ENCODE results near the gene CRIM1.

CRIM1 gene

DNA sequence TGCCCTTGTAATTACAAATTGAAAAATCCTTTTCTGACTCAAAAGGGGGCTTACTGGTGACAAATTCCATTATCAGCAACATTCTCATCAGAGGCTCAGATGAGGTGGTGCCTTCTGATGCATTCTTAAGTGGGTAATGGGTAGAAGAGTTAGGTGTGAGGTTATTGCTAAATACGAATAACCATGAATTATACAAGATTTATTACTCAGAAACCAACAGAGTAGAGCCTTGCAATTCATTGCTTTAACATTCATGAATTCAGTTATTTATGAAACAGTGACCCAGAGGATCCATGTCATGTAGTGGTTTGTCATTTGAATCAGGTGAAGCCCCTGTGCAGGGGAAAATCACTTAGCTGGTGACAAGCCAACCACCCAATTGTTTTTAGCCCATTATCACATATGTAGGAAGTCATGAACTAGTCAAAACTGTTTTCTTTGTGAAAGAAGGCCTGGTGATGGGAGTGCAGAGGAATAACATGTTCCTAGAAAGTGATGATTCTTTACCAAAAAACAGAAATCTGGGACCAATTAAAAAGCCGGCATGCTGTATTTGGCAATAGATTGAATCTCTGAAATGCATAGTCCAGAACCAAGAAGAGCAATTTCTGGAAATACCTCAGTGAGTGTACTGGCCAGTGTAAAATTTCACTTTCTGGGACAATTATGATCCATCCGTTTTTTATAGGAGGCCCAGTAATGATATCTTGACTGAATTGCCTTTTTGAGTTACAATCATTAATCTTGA is 70.2 kb downstream of the CRIM1 start:
- TF ChIP-seq, protein P1, sequence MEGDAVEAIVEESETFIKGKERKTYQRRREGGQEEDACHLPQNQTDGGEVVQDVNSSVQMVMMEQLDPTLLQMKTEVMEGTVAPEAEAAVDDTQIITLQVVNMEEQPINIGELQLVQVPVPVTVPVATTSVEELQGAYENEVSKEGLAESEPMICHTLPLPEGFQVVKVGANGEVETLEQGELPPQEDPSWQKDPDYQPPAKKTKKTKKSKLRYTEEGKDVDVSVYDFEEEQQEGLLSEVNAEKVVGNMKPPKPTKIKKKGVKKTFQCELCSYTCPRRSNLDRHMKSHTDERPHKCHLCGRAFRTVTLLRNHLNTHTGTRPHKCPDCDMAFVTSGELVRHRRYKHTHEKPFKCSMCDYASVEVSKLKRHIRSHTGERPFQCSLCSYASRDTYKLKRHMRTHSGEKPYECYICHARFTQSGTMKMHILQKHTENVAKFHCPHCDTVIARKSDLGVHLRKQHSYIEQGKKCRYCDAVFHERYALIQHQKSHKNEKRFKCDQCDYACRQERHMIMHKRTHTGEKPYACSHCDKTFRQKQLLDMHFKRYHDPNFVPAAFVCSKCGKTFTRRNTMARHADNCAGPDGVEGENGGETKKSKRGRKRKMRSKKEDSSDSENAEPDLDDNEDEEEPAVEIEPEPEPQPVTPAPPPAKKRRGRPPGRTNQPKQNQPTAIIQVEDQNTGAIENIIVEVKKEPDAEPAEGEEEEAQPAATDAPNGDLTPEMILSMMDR (IDR thresholded peaks at IDR 0.05; ENCODE audit: control insufficient read depth, insufficient read depth, low read depth, low read length, missing control alignments), result no peak
- DNase-seq (ENCODE audit: low read depth), result no peak
- no peak overlapping the region for H3K4me3 ChIP-seq (ENCODE audit: control insufficient read depth, low read depth, low read length)

DNA sequence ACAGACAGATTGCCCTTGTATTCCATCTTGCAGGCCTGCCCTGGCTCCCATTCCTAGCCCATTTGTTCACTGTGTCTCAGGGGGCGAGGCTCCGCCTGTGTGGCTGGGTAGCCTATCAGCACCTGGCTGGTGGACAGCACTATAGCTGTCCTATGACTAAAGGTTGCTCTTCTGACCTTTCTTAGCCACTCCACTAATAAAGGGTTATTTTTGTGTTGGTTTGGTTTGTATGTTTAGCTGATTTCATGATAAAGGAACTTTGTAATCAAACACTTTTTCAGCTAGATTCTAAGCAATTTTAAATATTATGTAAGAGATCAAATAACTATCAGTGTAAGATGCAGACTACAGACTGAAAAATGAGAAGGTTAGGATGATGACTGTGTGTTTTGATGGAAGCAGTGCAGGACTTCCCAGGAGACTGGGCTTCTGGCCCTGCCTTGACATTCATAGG is 72.2 kb downstream of the CRIM1 start:
- TF ChIP-seq, protein P1 (IDR thresholded peaks at IDR 0.05; ENCODE audit: control insufficient read depth, insufficient read depth, low read depth, low read length, missing control alignments), result no peak
- no peak for DNase-seq (ENCODE audit: low read depth)
- H3K4me3 ChIP-seq (ENCODE audit: control insufficient read depth, low read depth, low read length), result no peak overlapping the region

DNA sequence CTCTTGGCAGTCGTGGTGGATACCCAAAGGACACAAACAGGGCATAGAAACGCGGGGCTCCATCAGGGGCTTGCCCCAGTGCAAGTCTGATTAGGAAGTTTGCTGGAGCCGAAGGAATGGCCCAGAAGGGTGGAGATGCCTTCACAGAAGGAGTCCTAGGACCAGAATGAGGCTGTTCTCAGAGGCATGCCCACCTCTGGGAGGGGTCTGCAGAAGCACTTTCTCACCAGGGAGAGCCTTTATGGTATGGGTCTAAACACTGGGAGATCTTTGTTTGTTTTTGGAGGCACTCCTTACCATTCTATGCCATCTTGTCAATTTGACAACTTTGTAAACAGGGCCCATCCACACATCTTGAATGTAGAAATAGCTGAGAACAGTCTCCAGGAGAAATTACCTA is 75.0 kb downstream of the CRIM1 start:
- no peak overlapping the region for H3K4me3 ChIP-seq (ENCODE audit: control insufficient read depth, low read depth, low read length)
- DNase-seq (ENCODE audit: low read depth), result no peak
- TF ChIP-seq, protein P1 (IDR thresholded peaks at IDR 0.05; ENCODE audit: control insufficient read depth, insufficient read depth, low read depth, low read length, missing control alignments), result no peak

DNA sequence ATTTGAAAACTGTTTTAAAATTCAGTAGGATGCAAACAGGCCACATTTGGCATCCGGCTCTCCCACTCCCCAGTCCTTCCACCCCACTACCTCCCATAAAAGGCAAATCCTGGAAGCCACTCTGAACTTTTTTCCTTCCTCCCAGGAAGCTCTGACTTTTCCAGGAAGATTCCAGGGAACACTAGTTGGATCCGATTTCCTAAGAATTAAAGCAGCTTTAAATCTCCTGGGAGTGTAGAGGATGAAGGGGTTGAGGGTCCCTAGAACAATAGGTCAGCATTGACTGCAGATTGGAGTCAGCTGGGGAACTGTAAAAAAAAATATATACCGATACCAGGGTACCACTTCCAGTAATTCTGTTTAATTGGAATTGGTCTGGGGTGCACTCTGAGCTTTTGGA is 76.9 kb downstream of the CRIM1 start:
- DNase-seq (ENCODE audit: low read depth), result no peak
- H3K4me3 ChIP-seq (ENCODE audit: control insufficient read depth, low read depth, low read length), result no peak overlapping the region
- TF ChIP-seq, protein P1 (IDR thresholded peaks at IDR 0.05; ENCODE audit: control insufficient read depth, insufficient read depth, low read depth, low read length, missing control alignments), result no peak

DNA sequence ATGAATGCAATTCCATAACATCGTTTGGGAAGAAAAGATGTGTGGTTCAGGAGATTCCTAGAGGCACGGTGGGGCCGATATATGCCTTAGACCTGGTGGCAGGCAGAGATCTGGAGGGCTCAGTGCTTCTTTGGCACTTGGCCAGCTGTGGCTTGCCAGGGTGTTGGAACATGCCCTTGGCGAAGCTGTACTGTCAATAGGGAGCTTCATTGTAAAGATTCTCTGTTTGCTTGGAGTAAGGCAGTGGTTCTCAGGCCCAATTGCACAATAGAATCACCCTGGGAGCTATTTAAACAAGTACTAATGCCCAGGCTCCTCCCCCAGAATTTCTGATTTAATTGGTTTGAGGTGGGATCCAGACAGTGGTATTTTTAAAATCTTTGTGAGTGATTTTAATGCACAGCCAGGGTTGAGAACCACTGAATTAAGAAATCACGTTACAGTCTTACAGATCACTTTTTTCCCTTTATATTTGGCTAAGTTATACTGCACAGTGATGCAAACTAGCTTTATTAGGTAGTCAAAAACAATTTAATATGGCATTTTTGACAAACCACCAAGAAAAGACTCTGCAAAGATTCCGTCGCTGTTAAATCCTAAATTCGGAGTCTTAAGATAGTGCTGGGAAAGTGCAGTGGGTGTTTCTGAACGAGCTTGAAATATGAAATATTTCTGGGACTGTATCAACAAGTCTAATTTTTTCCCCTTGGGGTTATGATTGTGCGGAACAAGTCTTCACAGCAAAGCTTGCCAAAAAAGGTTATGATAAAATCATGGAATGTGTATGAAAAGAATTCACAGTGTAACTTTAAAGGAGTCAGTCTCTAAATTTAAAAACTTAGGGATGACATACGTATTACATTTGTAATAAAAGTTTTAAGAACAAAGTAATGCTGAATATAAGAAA is 78.0 kb downstream of the CRIM1 start:
- DNase-seq (ENCODE audit: low read depth), result peak; percentile 71
- no peak overlapping the region for H3K4me3 ChIP-seq (ENCODE audit: control insufficient read depth, low read depth, low read length)
- TF ChIP-seq, protein P1 (IDR thresholded peaks at IDR 0.05; ENCODE audit: control insufficient read depth, insufficient read depth, low read depth, low read length, missing control alignments), result no peak

DNA sequence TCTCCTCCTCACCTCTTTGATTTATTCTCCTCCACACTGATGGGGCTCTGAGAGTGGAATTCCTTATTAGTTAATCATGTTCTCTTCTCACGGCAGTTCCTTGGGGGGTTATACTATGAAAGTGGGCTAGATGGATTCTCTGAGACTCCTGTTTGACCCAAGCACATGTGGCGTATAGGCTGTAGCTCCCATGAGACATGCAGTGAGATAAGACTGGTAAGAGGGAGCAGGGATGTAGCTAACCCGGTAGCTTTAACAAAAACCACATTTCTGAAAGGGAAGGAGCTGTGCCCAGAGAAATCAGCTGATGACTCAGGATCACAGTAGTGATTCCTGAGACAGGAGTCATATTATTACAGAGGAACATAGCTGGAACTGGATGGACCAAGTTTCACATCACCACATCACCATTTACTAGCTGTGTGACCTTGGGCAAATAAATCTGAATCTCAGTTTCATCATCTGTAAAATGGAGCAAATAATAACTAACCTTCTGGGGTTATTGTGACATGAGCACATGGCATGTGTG is 82.9 kb downstream of the CRIM1 start:
- peak; percentile 94 for DNase-seq (ENCODE audit: low read depth)
- H3K4me3 ChIP-seq (ENCODE audit: control insufficient read depth, low read depth, low read length), result no peak overlapping the region
- TF ChIP-seq, protein P1 (IDR thresholded peaks at IDR 0.05; ENCODE audit: control insufficient read depth, insufficient read depth, low read depth, low read length, missing control alignments), result no peak
